Stimulated activated CD4-positive, alpha-beta T cell treated with anti-CD3 and anti-CD28 coated beads, Interleukin-15, amount 100 ng/mL, for 1 hour (primary cell): ENCODE results near the gene KRT75.
"Not testable (repeated sequence)": the region's sequence is repeated elsewhere in the genome, so short reads cannot be mapped to it uniquely, and the experiment has no call there.

Source experiments
- DNase-seq, 2 donors: peaks; one replicate each; pipeline ENCODE4 v3.0.0-alpha.2; 2020; ENCODE audit warnings: low read depth in 1 of 2, low spot score in 1 of 2

KRT75 gene

GRCh38 chr12:52434081-52434733 is at the start of gene KRT75:
Gene KRT75, minus strand, starts transcription at chr12:52434371. Its CDS starts 67 bp downstream, at chr12:52434304.
- DNase-seq: no peak

GRCh38 chr12:52480073-52480472 is 45.9 kb upstream of the KRT75 start:
- no peak for DNase-seq

- no peak for DNase-seq
Observed at GRCh38 chr12:52477651-52478050, 43.5 kb upstream of the KRT75 start.

GRCh38 chr12:52474212-52474611 is 40.0 kb upstream of the KRT75 start:
- no peak for DNase-seq

- DNase-seq: no peak
Observed at GRCh38 chr12:52473768-52474167, 39.6 kb upstream of the KRT75 start, which contains the start of gene KRT6C. Gene KRT6C, minus strand, starts transcription at chr12:52473805. Its CDS starts 68 bp downstream, at chr12:52473737.

GRCh38 chr12:52469853-52470252 is 35.7 kb upstream of the KRT75 start:
- no peak for DNase-seq

GRCh38 chr12:52464897-52465296 is 30.7 kb upstream of the KRT75 start:
- DNase-seq: no peak

- no peak for DNase-seq
Observed at GRCh38 chr12:52461693-52462092, 27.5 kb upstream of the KRT75 start.

- no peak for DNase-seq
Observed at GRCh38 chr12:52458861-52459260, 24.7 kb upstream of the KRT75 start.

- DNase-seq: no peak
Observed at GRCh38 chr12:52455821-52456220, 21.6 kb upstream of the KRT75 start.

- no peak for DNase-seq
Observed at GRCh38 chr12:52454411-52455201, 20.4 kb upstream of the KRT75 start.

- DNase-seq: no peak
Observed at GRCh38 chr12:52452101-52452500, 17.9 kb upstream of the KRT75 start, which contains the start of gene KRT6B. Gene KRT6B, minus strand, starts transcription at chr12:52452146. Its CDS starts 68 bp downstream, at chr12:52452078.

- no peak for DNase-seq
Observed at GRCh38 chr12:52448228-52448627, 14.1 kb upstream of the KRT75 start.

- not testable (repeated sequence) for DNase-seq
Observed at GRCh38 chr12:52447196-52447595, 13.0 kb upstream of the KRT75 start.

- DNase-seq: no peak
Observed at GRCh38 chr12:52446367-52447045, 12.3 kb upstream of the KRT75 start.

- DNase-seq: no peak
Observed at GRCh38 chr12:52445876-52446275, 11.7 kb upstream of the KRT75 start.

GRCh38 chr12:52444647-52445595 is 10.8 kb upstream of the KRT75 start:
- DNase-seq: no peak

- DNase-seq: no peak
Observed at GRCh38 chr12:52443966-52444365, 9.8 kb upstream of the KRT75 start.

GRCh38 chr12:52442600-52443061 is 8.5 kb upstream of the KRT75 start:
- no peak for DNase-seq

- DNase-seq: no peak
Observed at GRCh38 chr12:52441320-52441911, 7.2 kb upstream of the KRT75 start.
